Activated CD8-positive, alpha-beta memory T cell treated with anti-CD3 and anti-CD28 coated beads, Interleukin-2, amount 50 U/mL, for 1 hour (primary cell): Measurements from ENCODE around the gene SHCBP1.
"Not testable (repeated sequence)": the region's sequence is repeated elsewhere in the genome, so short reads cannot be mapped to it uniquely, and the experiment has no call there.

ENCODE experiments used
- DNase-seq: peaks from one replicate; pipeline ENCODE4 v3.0.0-alpha.2; 2020; ENCODE audit errors: extremely low read depth

Gene SHCBP1

GRCh38 chr16:46621006-46621933, at the start of gene SHCBP1:
SHCBP1 (minus strand) TSS chr16:46621379; CDS start chr16:46621359, 20 bp downstream.
- DNase-seq: no peak

- no peak for DNase-seq
These were observed 40.9 kb upstream of the SHCBP1 start for GRCh38 chr16:46662123-46662522.

- no peak for DNase-seq
These were observed 37.7 kb upstream of the SHCBP1 start for GRCh38 chr16:46658925-46659324.

- no peak for DNase-seq
These were observed 30.1 kb upstream of the SHCBP1 start for GRCh38 chr16:46651305-46651704.

GRCh38 chr16:46650254-46650623, 29.1 kb upstream of the SHCBP1 start:
- DNase-seq: no peak

GRCh38 chr16:46649588-46650253, 28.5 kb upstream of the SHCBP1 start:
- DNase-seq: no peak

GRCh38 chr16:46648656-46649055, 27.5 kb upstream of the SHCBP1 start:
- no peak for DNase-seq

GRCh38 chr16:46638947-46639925, 18.1 kb upstream of the SHCBP1 start:
- no peak for DNase-seq

- no peak for DNase-seq
These were observed 11.9 kb upstream of the SHCBP1 start for GRCh38 chr16:46632778-46633733.

- DNase-seq: no peak
These were observed 8.4 kb upstream of the SHCBP1 start for GRCh38 chr16:46629331-46630219.

- no peak for DNase-seq
These were observed 6.6 kb upstream of the SHCBP1 start for GRCh38 chr16:46627746-46628145.

GRCh38 chr16:46626681-46627080, 5.5 kb upstream of the SHCBP1 start:
- not testable (repeated sequence) for DNase-seq

GRCh38 chr16:46624862-46625261, 3.7 kb upstream of the SHCBP1 start:
- DNase-seq: not testable (repeated sequence)

- DNase-seq: not testable (repeated sequence)
These were observed 2.5 kb upstream of the SHCBP1 start for GRCh38 chr16:46623707-46624106.

- not testable (repeated sequence) for DNase-seq
These were observed 2.1 kb upstream of the SHCBP1 start for GRCh38 chr16:46623246-46623645.

- DNase-seq: no peak
These were observed 926 bp upstream of the SHCBP1 start for GRCh38 chr16:46621934-46622676.

- no peak for DNase-seq
These were observed 743 bp downstream of the SHCBP1 start for GRCh38 chr16:46620266-46621005.

GRCh38 chr16:46618516-46618915, 2.7 kb downstream of the SHCBP1 start:
- no peak for DNase-seq
